Astrocyte (in vitro differentiated cells and primary cell): ENCODE results near the gene NPW. TPM values are rescaled to one million over a fixed set of nuclear protein-coding genes. Genes with fewer than 3 reads are reported as not detected.

Experiments used
- DNase-seq: peaks from one replicate; pipeline ENCODE4 v3.0.0-alpha.2; 2010; ENCODE audit warnings: low read depth
- FAIRE-seq: peaks from 2 replicates; lab custom pipeline; 2011; peaks lifted over from hg19 to GRCh38; lab: Jason Lieb, UNC
- H2AFZ ChIP-seq: 2 replicates; pipeline ENCODE4 v1.6.0; 2012; ENCODE audit warnings: low read depth, low read length, inconsistent platforms
- H3K27ac ChIP-seq: 2 replicates; pipeline ENCODE4 v1.5.1; 2011; ENCODE audit warnings: low read depth, low read length, inconsistent platforms
- H3K27me3 ChIP-seq: 2 replicates; pipeline ENCODE4 v1.6.0; 2011; ENCODE audit warnings: low read length, inconsistent platforms; ENCODE audit not compliant: insufficient read depth
- H3K36me3 ChIP-seq: 2 replicates; pipeline ENCODE4 v1.5.1; 2011; ENCODE audit warnings: low read length, inconsistent platforms; ENCODE audit not compliant: insufficient read depth
- H3K4me1 ChIP-seq: 2 replicates; pipeline ENCODE4 v1.5.1; 2011; ENCODE audit warnings: low read length, inconsistent platforms; ENCODE audit not compliant: insufficient read depth
- H3K4me2 ChIP-seq: 2 replicates; pipeline ENCODE4 v1.6.0; 2012; ENCODE audit warnings: low read length, inconsistent platforms
- H3K4me3 ChIP-seq: 2 replicates; pipeline ENCODE4 v1.5.1; 2011; ENCODE audit warnings: low read depth, mild to moderate bottlenecking, low read length, inconsistent platforms; ENCODE audit not compliant: insufficient read depth
- H3K79me2 ChIP-seq: 2 replicates; pipeline ENCODE4 v1.6.0; 2012; ENCODE audit warnings: mild to moderate bottlenecking, low read length, inconsistent platforms; ENCODE audit not compliant: insufficient read depth
- H3K9ac ChIP-seq: 2 replicates; pipeline ENCODE4 v1.6.0; 2012; ENCODE audit warnings: mild to moderate bottlenecking, low read length, inconsistent platforms
- H3K9me3 ChIP-seq: 2 replicates; pipeline ENCODE4 v1.5.1; 2012; ENCODE audit warnings: low read depth, mild to moderate bottlenecking, low read length, inconsistent platforms; ENCODE audit not compliant: insufficient read depth
- H4K20me1 ChIP-seq: 2 replicates; pipeline ENCODE4 v1.6.0; 2012; ENCODE audit warnings: low read length, inconsistent platforms; ENCODE audit not compliant: insufficient read depth
- H3K27ac Mint-ChIP-seq: one replicate; pipeline ENCODE4 v1.8.0; 2021; ENCODE audit warnings: mild to moderate bottlenecking, mixed read lengths; ENCODE audit not compliant: unreplicated experiment
- H3K27me3 Mint-ChIP-seq: one replicate; pipeline ENCODE4 v1.8.0; 2021; ENCODE audit warnings: low read depth, mixed read lengths; ENCODE audit not compliant: unreplicated experiment
- H3K36me3 Mint-ChIP-seq: one replicate; pipeline ENCODE4 v1.8.0; 2021; ENCODE audit warnings: low read depth, mixed read lengths; ENCODE audit not compliant: unreplicated experiment
- H3K4me1 Mint-ChIP-seq: one replicate; pipeline ENCODE4 v1.8.0; 2021; ENCODE audit warnings: low read depth, mixed read lengths; ENCODE audit not compliant: unreplicated experiment
- H3K4me3 Mint-ChIP-seq: one replicate; pipeline ENCODE4 v1.8.0; 2021; ENCODE audit warnings: mild to moderate bottlenecking, moderate library complexity, mixed read lengths; ENCODE audit not compliant: unreplicated experiment
- H3K9me3 Mint-ChIP-seq: one replicate; pipeline ENCODE4 v1.8.0; 2021; ENCODE audit warnings: mild to moderate bottlenecking, mixed read lengths; ENCODE audit not compliant: unreplicated experiment
- EZH2 ChIP-seq: IDR thresholded peaks from 2 replicates; pipeline ENCODE4 v1.6.1; 2012; ENCODE audit warnings: mild to moderate bottlenecking, low read length, inconsistent platforms; ENCODE audit not compliant: insufficient read depth
- total RNA-seq: library from RNA; stranded (reverse); gene quantifications from 2 replicates; pipeline ENCODE4 v1.2.1, GENCODE V29; 2021
- TF ChIP-seq, protein P1 (sequence below): IDR thresholded peaks from 2 replicates; pipeline ENCODE4 v1.5.1; 2011; ENCODE audit warnings: low read depth, mild to moderate bottlenecking, inconsistent platforms, low read length, moderate library complexity; ENCODE audit not compliant: insufficient read depth

NPW gene
- total RNA-seq, 1 donor from 2014 or later: 2.1 TPM

DNA sequence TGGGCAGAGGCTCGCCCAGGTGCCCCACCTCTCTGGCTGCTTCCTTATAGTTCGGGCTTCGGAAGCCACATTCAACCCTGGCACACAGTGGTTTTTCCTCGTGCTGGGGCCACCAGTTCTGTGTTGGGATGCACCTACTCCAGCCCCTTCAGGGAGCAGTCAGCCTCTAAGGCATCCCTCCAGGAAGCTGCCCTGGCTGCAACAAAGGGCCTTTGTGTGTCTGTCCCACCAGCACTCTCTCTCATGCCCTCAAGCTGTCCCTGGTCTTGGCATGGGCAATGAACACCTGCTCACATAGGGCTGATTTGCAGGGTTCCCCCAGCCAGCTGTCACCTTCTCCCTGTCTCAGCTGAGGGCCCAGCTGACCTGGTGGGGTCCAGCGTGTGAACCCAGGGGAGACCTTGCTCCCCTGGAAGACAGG lies 37.6 kb upstream of the NPW start:
- Histone ChIP-seq H3K4me2 (no peak overlapping the region), H3K36me3 (peaks cover 5% of the 10 kb centered on the region), H3K27ac (no peak overlapping the region), H2AFZ (no peak overlapping the region), H3K79me2 (peaks cover 16% of the 10 kb centered on the region), H4K20me1 (peaks cover 48% of the 10 kb centered on the region), H3K9ac (no peak overlapping the region), H3K9me3 (no peaks in the 10 kb centered on the region), H3K4me1 (peaks cover 15% of the 10 kb centered on the region), H3K4me3 (no peak overlapping the region), H3K27me3 (peaks cover 32% of the 10 kb centered on the region)
- Mint-ChIP-seq H3K36me3 (peaks cover 3% of the 10 kb centered on the region), H3K27ac (no peak overlapping the region), H3K27me3 (peaks cover 19% of the 10 kb centered on the region), H3K4me3 (no peak overlapping the region), H3K9me3 (no peaks in the 10 kb centered on the region), H3K4me1 (peaks cover 2% of the 10 kb centered on the region)
- TF ChIP-seq EZH2: no peak
- TF ChIP-seq, protein P1, sequence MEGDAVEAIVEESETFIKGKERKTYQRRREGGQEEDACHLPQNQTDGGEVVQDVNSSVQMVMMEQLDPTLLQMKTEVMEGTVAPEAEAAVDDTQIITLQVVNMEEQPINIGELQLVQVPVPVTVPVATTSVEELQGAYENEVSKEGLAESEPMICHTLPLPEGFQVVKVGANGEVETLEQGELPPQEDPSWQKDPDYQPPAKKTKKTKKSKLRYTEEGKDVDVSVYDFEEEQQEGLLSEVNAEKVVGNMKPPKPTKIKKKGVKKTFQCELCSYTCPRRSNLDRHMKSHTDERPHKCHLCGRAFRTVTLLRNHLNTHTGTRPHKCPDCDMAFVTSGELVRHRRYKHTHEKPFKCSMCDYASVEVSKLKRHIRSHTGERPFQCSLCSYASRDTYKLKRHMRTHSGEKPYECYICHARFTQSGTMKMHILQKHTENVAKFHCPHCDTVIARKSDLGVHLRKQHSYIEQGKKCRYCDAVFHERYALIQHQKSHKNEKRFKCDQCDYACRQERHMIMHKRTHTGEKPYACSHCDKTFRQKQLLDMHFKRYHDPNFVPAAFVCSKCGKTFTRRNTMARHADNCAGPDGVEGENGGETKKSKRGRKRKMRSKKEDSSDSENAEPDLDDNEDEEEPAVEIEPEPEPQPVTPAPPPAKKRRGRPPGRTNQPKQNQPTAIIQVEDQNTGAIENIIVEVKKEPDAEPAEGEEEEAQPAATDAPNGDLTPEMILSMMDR: no peak
- FAIRE-seq (no peak), DNase-seq (no peak)

DNA sequence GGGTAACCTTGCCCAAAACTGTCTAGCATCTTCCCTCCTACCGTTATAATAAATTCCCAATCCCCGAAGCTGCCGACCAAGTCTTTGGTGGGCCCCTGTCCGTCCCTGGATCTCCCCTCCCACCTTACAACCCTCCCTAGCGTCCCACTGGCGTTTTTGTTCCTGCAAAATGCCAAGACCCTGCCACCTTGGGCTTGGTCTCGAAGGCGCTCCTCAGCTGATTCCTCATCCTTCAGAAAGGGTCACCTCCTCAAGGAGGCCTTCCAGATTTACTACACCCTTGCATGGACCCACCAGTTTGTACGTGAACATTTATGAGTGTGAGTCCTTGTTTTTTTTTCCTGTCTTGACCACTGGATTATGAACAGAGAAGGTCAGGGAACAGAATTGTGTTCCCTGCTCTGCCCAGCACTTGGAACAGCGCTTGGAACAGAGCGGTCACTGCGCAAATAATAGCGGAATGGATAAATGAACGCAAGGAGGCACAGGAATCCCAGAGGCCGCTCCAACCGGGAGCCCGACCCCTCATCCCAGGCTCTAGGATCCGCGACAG lies 36.5 kb upstream of the NPW start:
- Histone ChIP-seq H3K9me3 (no peaks in the 10 kb centered on the region), H3K27ac (no peak overlapping the region), H3K4me1 (peaks cover 15% of the 10 kb centered on the region), H4K20me1 (peaks cover 48% of the 10 kb centered on the region), H3K79me2 (peaks cover 16% of the 10 kb centered on the region), H2AFZ (no peak overlapping the region), H3K36me3 (peaks cover 5% of the 10 kb centered on the region), H3K4me3 (peak overlapping the region; percentile 68), H3K27me3 (peaks cover 32% of the 10 kb centered on the region), H3K4me2 (peak overlapping the region; percentile 91), H3K9ac (peak overlapping the region; percentile 53)
- Mint-ChIP-seq H3K36me3 (peaks cover 2% of the 10 kb centered on the region), H3K4me3 (peak overlapping the region; percentile 84), H3K4me1 (peaks cover 2% of the 10 kb centered on the region), H3K9me3 (no peaks in the 10 kb centered on the region), H3K27me3 (peaks cover 19% of the 10 kb centered on the region), H3K27ac (peak overlapping the region; percentile 92)
- no peak for DNase-seq
- no peak for FAIRE-seq
- TF ChIP-seq EZH2: no peak
- TF ChIP-seq, protein P1: no peak

DNA sequence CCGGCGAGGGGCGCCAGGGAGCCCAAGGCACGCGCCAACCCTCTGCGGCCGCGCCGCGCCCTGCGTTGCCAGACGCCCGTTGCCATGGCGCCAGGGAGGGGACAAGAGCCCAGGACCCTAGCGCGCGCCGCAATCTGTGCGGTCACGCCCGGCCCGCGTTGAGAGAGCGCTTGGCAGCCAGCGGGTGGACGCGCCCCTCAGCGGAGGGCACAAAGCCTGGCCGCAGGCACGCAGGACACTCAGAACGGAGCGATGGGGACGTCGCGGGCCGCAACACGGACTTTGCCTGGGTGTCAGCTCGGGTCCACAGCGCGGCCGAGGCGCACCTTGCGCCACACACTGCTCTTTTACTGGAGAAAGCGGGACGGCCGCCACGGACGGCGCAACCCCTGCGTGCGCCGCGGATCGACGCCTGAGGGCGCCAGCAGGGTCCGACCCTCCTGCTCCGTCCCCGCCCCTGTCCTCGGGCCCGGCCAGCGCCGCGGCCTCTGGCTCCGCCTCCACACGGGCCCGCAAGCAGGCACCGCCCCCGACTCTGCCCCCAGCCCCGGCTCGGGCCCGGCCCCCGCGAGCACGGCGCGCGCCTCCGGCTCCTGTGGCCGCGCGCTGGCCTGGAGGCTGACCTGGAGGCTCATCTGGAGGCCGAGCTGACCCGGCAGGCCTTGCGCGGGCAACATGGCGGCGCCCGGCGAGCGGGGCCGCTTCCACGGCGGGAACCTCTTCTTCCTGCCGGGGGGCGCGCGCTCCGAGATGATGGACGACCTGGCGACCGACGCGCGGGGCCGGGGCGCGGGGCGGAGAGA lies 35.8 kb upstream of the NPW start, which contains the start of gene GFER:
Gene GFER, plus strand, starts transcription at position 650 of the 803 bp plus-strand sequence. Its CDS starts 26 bp downstream, at position 676.
- H3K36me3 Mint-ChIP-seq: peaks cover 2% of the 10 kb centered on the region
- H3K36me3 ChIP-seq: peaks cover 5% of the 10 kb centered on the region
- H3K4me1 Mint-ChIP-seq: peaks cover 2% of the 10 kb centered on the region
- peaks cover 48% of the 10 kb centered on the region for H4K20me1 ChIP-seq
- H3K27me3 ChIP-seq: peaks cover 33% of the 10 kb centered on the region
- H3K27ac ChIP-seq: no peak within 1 kb of the TSS
- peaks cover 16% of the 10 kb centered on the region for H3K79me2 ChIP-seq
- peak within 1 kb of the TSS; percentile 86 for H3K4me3 Mint-ChIP-seq
- peak within 1 kb of the TSS; percentile 91 for H3K4me2 ChIP-seq
- H2AFZ ChIP-seq: peak within 1 kb of the TSS; percentile 73
- no peaks in the 10 kb centered on the region for H3K9me3 ChIP-seq
- DNase-seq: peak; percentile 79
- peaks cover 15% of the 10 kb centered on the region for H3K4me1 ChIP-seq
- H3K27ac Mint-ChIP-seq: peak within 1 kb of the TSS; percentile 92
- H3K27me3 Mint-ChIP-seq: peaks cover 23% of the 10 kb centered on the region
- FAIRE-seq: no peak
- H3K9me3 Mint-ChIP-seq: no peaks in the 10 kb centered on the region
- H3K9ac ChIP-seq: peak within 1 kb of the TSS; percentile 83
- H3K4me3 ChIP-seq: peak within 1 kb of the TSS; percentile 68
- no peak for TF ChIP-seq EZH2
- TF ChIP-seq, protein P1: no peak
